DMS153 treated with DMSO at 0.1 percent for 48 hours (cell line): ENCODE data around the gene VEZF1.

ENCODE experiments used
- DNase-seq: peaks from one replicate; lab custom pipeline; 2025; ENCODE audit not compliant: unreplicated experiment; lab: John Stamatoyannopoulos, UW

The VEZF1 gene

DNA sequence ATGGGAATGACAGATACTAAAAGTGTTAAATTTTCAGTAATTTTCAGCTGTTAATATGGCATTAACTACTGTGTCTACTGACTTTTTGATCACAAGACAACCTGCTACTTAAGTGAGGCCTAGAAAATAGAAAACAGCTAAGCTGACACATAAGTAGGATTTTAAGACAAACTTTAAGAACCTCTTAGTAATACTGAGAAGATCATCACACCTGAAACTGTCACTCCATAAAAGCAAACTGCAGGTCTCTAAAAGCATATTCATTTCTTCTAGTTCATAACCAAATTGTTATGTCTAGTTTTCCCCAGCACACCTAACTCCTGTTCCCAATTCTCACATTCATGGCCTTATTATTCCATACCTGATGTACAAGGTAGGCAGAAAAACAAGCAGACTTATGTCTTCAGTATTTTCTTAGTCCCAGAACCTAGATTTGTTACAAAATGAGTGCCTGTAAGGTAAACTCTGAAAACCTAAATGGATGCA is 11.0 kb upstream of the VEZF1 start:
- DNase-seq, result no peak

GRCh38 chr17:57997085-57997809 is 9.2 kb upstream of the VEZF1 start:
- no peak for DNase-seq

- peak; percentile 78 for DNase-seq
These were observed 7.3 kb upstream of the VEZF1 start for GRCh38 chr17:57995076-57995956.

- DNase-seq, result no peak
These were observed 6.4 kb upstream of the VEZF1 start for GRCh38 chr17:57994436-57994835.

DNA sequence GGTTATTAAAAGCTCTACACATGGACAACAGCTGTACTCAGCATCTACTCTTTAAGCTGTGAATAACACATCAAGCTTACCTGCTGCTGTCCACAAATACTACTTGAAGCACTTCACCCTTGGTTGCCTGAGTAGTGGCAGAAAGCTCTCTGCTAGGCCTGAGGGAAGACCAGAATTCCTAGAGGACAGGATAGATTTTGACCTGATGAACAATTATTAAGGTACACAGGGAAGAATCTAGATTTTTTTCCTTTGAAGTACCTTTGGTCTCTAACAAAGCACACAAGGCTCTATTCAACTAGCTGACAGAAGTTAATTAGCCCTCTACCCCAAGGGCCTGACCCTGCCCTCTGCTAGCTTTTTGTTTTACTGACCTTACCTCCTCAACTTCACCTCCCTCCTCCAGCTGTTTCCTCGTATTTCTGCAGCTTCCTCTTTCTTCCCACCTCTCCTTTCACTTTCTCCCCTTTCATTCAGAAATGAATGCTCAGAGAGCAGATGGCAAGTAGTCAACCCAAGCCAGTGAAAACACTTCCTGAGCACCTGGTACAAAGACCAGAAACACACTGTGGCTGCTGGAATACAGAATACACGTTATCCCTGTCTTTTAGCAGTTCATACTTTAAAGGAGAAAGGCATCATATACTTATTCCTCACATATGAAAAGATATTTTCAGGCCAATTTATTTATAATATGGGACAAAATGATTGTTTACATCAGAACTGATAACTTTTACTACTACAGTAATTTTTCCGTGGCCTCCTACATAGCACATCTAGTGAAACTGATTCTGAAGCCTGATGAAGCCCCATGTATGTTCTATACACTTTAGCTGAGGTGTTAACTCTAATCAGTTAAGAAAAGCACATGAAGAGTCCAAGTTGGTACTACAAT is 5.7 kb upstream of the VEZF1 start:
- peak; percentile 60 for DNase-seq

DNA sequence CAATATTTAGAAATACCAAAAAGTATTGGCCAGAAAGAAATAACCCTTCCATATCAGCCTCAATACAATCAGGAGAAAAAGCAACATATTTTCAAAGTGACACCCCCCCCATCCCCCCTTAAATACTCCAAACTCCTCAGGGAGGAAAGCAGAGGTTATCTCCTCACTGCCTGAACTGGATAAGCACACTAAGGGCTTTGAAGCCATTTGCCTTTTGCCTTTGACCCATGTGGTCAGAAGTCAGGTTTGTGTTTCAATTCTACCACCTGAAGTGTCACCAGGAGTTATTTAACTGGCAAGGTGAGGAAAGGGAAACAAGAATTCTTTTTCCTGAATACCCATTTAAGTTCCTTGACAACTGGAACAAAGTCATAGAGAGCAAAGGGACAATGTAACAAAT is 3.5 kb upstream of the VEZF1 start:
- no peak for DNase-seq

DNA sequence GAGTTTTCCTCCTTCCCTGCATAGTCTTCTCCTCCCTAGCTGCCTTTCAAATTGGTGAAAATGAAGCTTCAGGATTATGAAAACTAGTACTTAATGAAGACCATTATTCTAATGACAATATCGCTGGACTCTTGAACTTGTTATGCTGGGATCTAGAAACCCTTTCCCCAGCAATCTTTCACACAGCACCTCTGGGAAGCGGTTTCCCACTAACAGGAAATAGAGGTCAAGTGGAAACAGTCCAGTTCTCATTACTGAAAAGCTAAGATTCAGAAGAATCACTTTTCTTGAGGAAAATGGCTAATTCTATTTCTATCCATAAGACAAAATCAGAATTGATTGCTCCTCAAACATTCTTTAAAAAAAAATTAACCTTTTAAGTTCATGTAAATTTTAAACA is 2.0 kb upstream of the VEZF1 start:
- DNase-seq, result no peak

DNA sequence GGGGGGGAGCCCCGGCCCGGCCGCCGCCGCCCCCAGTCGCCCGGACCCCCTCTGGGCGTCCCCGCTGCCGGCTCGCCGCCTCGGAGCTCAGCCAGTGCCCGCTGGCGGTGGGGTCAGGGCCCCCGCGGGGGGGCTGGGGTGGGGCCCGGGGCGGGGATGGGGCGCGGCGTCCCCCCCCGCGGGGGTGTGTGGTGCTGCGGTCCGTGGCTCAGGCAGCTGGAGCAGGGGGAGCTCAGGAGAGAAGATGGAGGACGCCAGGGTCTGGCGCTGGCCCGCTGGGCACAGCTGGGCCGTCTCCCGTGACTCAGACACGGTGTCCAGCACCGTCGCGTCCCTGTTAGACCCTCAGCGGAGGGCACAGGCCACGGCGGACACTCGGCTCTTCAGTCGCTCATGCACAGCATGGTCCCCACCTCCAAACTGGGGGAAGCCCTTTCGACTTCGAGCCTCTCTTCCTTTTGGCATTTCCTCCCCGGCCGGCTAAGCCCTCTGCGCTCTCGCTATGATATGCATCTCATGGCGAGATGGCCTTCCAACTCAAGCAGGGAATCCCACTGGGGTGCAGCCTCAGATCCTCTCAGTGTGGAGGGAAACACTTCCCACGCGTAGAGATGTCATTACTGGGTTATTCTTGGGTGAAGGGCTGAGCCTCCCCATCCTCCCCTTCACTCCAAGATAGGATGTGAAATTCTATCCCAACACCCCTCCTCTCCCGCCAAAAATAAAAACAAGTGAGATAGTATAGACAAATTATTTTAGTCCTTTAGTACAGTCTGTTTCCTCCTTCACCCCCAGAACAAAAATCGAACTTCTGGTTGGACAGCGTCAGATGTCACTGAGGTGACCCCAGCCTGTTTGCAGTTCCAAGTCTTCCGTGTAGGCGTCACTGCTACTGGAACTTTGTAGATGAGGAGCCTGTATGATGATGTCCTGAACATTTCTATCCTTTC is 522 bp upstream of the VEZF1 start:
- DNase-seq, result peak; percentile 24

DNA sequence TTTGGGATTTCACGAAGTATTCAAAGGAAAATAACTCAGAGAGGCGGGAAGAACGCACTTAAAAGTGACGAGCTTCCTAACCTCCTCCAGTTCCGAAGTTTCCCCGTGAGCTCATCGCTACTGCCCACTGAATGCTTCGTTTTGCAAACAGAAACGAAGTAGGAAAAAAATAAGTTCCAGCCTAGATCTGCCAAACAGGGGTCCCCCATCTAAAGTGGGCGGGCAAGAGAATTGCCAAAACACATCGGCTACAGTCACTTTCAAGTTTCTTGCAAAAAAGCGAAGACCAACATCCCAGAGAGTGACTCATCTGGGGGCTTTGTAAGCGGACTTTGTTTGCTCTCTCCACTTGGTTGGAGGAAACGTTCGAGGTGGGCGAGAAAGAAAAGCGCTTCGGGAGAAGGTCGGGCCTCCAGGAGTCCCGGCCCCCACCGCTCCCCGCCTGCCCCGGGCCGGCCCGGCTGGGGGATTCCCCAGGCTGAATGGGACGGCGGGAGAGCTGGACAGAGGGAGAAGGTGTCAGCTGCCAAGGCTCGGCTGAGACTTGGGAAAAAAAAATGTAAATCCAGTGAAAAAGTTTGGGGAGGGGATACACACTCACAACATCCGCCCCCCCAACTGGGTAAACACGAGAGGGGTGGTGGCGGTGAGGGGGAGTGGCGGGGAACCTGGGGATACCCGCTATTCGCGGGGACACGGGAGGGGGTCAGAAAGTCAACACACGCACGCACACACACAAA is 1.0 kb downstream of the VEZF1 start:
- DNase-seq, result no peak

DNA sequence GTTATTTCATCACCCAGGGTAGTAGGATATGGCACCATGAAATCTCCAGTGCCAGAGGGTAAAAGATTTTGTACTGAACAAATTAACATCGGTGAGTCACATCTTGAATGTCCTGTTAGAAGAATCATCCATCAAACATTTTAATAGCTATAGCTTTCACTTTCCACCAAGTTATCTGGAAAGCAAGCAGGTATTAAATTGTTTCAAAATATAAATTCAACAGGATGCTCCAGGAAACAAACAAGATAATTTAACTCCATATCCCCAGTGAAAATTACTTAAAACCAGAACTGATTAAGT is 2.4 kb downstream of the VEZF1 start:
- DNase-seq, result no peak

DNA sequence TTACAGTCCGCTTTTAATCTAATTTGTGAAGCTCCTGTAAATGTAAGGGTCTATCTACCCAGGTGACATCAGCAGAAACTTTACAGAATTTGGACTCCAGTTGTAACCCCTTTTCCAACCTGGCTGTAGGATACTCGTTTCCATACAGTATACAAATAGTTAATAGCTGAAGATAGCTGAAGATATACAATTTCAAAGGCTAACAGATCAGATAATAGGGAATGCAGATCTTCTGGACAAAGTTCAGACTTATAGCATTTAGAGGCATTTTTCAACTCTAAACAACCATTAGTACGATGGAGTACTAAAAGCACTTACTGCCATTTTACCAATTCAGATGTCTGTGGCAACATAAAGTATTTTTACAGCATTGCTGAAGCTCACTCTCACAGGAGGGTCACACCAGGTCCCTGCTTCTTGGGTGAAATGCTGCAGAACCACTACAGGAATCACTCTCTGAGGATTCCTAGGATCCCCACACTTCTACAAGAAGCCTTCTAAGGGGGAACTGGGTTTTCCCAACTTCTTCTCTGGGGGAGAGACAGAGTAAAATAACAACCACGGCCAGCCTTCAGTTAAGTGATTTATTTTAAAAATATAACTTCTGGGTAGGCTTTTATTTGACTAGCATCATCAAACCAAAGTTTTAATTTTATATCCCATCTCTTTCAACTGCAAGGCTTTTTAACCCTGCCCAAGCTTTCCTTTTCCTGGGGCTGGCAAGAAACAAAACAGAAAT is 2.9 kb downstream of the VEZF1 start:
- DNase-seq, result no peak

DNA sequence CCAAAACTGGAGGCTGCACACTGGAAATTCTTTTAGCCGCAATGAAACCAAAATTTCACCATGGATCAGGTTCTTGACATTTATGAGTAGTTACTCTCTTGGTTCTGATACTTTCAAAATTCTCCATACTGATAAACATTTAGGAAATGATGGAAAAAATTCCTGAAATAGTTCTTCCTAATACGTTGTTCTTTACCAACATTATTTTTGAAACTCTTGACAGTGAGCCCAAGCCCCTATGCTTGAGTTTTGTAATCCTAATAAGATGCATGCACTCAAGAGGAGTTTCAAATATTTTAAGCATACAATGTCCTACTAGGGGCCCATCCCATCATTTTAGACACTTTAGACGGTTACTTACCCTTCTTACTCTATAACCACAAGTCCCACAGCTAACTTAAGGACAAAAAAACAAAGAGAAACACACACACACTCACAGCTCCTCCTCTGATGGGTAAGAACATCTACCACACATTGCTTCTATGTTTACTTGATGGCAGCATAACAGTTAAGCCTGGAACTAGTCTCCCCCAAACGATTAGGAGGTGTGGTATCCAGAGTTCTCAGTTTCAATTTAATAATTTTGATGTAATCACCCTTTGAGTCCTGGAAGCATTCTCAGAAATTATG is 3.7 kb downstream of the VEZF1 start:
- no peak for DNase-seq

GRCh38 chr17:57983446-57983845 is 4.6 kb downstream of the VEZF1 start:
- no peak for DNase-seq

GRCh38 chr17:57982452-57983170 is 5.4 kb downstream of the VEZF1 start:
- DNase-seq, result no peak

- DNase-seq, result no peak
These were observed 7.5 kb downstream of the VEZF1 start for GRCh38 chr17:57980522-57980921.

DNA sequence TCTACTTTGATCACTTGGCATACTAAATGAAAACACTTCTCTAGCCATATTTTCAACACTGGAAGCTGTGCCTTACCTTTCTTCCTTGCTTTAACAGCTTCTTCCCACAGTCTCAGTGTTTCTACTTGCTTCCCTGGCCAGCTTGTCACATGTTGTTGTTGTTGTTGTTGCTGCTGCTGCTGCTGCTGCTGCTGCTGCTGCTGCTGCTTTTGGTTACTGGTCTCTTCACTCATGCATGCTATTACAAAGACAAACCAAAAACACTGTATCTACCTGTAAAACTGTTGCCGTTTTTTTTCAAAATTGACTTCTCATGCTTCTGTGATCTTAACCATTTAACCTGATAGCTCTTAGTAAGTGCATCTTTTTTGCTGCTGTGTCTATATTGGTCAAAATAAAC is 9.0 kb downstream of the VEZF1 start:
- DNase-seq, result no peak

DNA sequence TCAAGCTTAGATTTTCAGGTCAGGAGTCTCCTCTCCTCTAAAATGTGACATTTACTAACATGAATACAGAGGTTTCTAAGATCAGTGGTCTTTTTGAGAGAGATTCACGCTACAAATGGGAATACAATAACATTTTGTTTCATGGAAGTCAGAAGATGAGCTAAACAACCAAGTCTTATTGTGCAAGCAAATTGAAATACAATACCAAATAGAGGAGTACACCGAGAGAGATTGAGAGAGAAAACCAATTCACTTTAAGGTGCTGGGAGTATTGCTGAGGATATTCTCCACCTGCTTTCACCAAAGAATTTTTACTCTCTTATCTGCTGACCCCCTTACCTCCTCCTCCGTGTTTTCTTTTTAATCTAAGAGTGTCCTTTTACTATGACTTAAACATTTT is 11.5 kb downstream of the VEZF1 start:
- no peak for DNase-seq

DNA sequence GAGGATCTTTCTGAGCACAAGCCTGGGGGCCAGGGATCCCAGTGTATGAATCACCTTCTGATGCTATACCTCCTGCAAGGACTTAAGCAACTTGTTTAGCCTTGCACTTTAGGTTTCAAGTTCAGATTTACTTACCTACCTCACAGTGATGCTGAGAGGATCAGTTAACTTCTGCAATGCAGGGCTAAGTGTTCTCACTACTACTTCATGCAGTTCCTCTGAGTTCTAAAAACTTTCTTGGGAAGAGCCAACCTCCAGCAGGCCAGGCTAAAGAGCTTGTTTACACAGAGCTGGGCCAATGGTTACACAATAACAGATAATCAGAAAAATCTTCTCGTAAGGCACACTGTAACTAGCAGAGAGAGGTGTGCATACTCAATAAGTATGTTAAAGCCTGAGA is 13.0 kb downstream of the VEZF1 start:
- DNase-seq, result no peak
